Activated CD4-positive, alpha-beta memory T cell treated with anti-CD3 and anti-CD28 coated beads, Interleukin-2, amount 10 ng/mL, durations not matched to agents 7 days and 5 days (primary cell): ENCODE results near the gene TBC1D9. TPM values are rescaled to one million over a fixed set of nuclear protein-coding genes. Genes with fewer than 3 reads are reported as not detected.
"Not testable (repeated sequence)": the region's sequence is repeated elsewhere in the genome, so short reads cannot be mapped to it uniquely, and the experiment has no call there.

ENCODE experiments used
- CTCF ChIA-PET: fragments of 350-600 bp; sonication (Branson Sonifier 250); formaldehyde crosslinking; loops from one replicate; lab custom pipeline; 2021; ENCODE audit warnings: antibody characterized with exemption, inconsistent platforms; lab: Charles Lee
- POLR2A ChIA-PET: fragments of 350-600 bp; sonication (Branson Sonifier 250); formaldehyde crosslinking; loops from one replicate; lab custom pipeline; 2021; ENCODE audit warnings: antibody characterized with exemption; lab: Charles Lee
- DNase-seq: peaks from one replicate; pipeline ENCODE4 v3.0.0-alpha.2; 2020
- H3K27ac Mint-ChIP-seq: one replicate; pipeline ENCODE4 v1.8.0; 2021; ENCODE audit warnings: mild to moderate bottlenecking, mixed read lengths
- H3K27me3 Mint-ChIP-seq: one replicate; pipeline ENCODE4 v1.8.0; 2021; ENCODE audit warnings: mixed read lengths
- H3K36me3 Mint-ChIP-seq: one replicate; pipeline ENCODE4 v1.8.0; 2021; ENCODE audit warnings: low read depth, mixed read lengths
- H3K4me1 Mint-ChIP-seq: one replicate; pipeline ENCODE4 v1.8.0; 2021; ENCODE audit warnings: mixed read lengths
- H3K4me3 Mint-ChIP-seq: one replicate; pipeline ENCODE4 v1.8.0; 2021; ENCODE audit warnings: mild to moderate bottlenecking, mixed read lengths
- H3K9me3 Mint-ChIP-seq: one replicate; pipeline ENCODE4 v1.8.0; 2021; ENCODE audit warnings: mixed read lengths
- total RNA-seq, 2 experiments: library from RNA; stranded (reverse); gene quantifications; one replicate each; pipeline ENCODE4 v1.2.3, GENCODE V29; 2021

The TBC1D9 gene
- total RNA-seq, 2 experiments from 2014 or later = 0.15 TPM; not detected in 1

DNA sequence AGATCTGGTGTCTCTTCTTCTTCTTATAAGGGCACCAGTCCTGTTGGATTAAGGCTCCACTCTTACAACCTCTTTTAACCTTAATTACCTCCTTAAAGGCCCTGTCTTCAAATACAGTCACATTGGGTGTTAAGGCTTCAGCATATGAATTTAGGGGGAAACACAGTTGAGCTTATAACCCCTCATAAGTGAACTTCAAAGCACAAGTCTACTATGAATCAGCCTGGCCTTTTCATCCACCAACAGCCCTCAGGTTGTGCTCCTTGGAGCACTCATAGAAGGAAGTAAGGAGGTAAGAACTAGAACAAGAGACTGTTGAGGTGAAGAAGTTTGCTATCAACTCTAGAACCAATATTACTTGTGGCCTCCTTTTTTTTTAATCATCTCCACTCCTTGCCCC, 18.8 kb upstream of the TBC1D9 start:
- no peak overlapping the region for H3K4me3 Mint-ChIP-seq
- H3K36me3 Mint-ChIP-seq = no peaks in the 10 kb centered on the region
- H3K9me3 Mint-ChIP-seq = no peaks in the 10 kb centered on the region
- no peaks in the 10 kb centered on the region for H3K27me3 Mint-ChIP-seq
- no peaks in the 10 kb centered on the region for H3K4me1 Mint-ChIP-seq
- ChIA-PET POLR2A (no interaction called here), CTCF (no interaction called here)
- no peak for DNase-seq
- H3K27ac Mint-ChIP-seq = no peak overlapping the region

DNA sequence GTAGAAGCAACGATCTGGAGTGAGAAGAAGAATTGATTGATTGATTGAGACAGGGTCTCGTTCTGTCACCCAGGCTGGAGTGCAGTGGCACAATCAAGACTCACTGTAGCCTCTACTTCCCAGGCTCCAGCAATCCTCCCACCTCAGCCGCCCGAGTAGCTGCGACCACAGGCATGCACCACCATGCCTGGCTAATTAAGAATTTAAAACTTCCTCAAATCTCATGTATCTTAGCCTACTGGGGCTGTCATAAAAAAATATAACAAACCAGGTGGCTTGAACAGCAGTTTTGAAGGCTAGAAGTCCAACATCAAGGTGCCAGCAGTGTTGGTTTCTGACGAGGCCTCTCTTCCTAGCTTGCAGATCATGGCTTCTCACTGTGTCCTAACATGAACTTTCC, 18.3 kb upstream of the TBC1D9 start:
- POLR2A ChIA-PET = no interaction called here
- Mint-ChIP-seq H3K9me3 (no peaks in the 10 kb centered on the region), H3K4me1 (no peaks in the 10 kb centered on the region), H3K27me3 (no peaks in the 10 kb centered on the region), H3K36me3 (no peaks in the 10 kb centered on the region), H3K27ac (no peak overlapping the region), H3K4me3 (no peak overlapping the region)
- CTCF ChIA-PET = no interaction called here
- DNase-seq = no peak

DNA sequence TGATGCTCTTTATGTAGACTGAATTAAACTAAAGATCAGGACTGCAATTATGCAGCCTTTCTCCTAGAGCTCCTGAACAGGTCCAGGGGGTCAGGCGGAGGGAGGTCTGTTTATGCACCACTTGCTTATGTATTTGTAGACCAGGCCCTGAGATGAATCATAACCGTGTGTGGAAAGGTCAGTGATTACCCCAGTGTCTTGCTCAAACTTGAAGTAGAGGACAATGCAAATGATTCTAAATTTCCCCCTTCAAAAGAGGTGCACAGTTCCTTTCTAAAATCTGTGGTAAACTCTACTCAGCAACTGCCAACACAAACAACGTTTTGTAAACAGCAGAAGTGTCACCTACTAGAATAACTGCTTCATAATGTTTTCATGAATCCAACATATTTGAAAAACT, 13.0 kb upstream of the TBC1D9 start:
- Mint-ChIP-seq H3K36me3 (no peaks in the 10 kb centered on the region), H3K9me3 (no peaks in the 10 kb centered on the region), H3K27ac (no peak overlapping the region), H3K4me3 (no peak overlapping the region), H3K4me1 (no peaks in the 10 kb centered on the region), H3K27me3 (no peaks in the 10 kb centered on the region)
- no peak for DNase-seq
- POLR2A ChIA-PET = no interaction called here
- CTCF ChIA-PET = no interaction called here

DNA sequence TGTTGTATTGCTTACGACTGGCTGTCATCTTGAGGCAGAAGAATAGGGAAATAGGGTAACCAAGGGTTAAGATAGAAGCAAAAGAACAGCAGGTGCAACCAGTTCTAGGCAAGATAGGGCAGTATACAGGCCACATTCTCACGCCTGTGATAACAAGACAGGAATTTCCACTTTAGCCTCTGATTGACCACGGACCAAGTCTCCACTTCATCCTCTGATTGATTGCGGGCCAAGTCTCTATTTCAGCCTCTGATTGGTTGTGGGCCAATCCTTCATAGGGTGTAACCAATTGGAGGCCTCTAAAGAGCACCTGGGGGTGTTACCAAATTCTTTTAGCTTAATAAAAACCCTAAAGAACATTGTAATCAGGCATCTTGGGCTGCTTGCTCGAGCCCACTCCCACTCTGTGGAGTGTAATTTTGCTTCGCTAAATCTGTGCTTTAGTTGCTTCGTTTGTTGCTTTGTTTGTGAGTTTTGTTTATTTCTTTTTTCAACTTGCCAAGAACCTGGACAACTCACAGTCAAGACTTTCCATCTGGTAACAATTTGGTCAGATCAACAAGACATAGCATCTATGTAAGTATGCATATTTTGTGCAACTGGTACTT, 8.7 kb upstream of the TBC1D9 start:
- Mint-ChIP-seq H3K27ac (no peak overlapping the region), H3K9me3 (no peaks in the 10 kb centered on the region), H3K4me1 (no peaks in the 10 kb centered on the region), H3K27me3 (no peaks in the 10 kb centered on the region), H3K36me3 (no peaks in the 10 kb centered on the region), H3K4me3 (no peak overlapping the region)
- CTCF ChIA-PET = no interaction called here
- DNase-seq = no peak
- POLR2A ChIA-PET = no interaction called here

DNA sequence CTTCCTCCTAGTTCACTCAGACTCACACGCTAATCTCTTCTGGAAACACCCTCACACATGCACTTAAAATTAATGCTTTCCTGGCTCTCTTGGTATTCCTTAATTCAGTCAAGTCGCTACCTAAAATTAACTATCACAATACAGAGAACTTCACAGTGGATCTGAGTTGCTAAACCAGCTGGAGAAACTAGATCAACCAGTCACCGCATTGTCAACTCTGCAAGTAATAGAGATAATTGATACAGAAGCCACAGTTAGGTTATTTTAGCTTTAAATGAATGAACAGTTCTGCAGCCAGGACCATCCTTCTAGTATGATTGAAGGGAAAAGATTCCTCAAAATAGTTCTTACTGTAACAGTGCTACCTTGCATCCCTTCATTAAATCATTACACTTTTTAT, 6.0 kb upstream of the TBC1D9 start:
- Mint-ChIP-seq H3K27ac (no peak overlapping the region), H3K27me3 (peaks cover 14% of the 10 kb centered on the region), H3K4me3 (no peak overlapping the region), H3K9me3 (no peaks in the 10 kb centered on the region), H3K36me3 (no peaks in the 10 kb centered on the region), H3K4me1 (peaks cover 1% of the 10 kb centered on the region)
- CTCF ChIA-PET = no interaction called here
- POLR2A ChIA-PET = no interaction called here
- no peak for DNase-seq

DNA sequence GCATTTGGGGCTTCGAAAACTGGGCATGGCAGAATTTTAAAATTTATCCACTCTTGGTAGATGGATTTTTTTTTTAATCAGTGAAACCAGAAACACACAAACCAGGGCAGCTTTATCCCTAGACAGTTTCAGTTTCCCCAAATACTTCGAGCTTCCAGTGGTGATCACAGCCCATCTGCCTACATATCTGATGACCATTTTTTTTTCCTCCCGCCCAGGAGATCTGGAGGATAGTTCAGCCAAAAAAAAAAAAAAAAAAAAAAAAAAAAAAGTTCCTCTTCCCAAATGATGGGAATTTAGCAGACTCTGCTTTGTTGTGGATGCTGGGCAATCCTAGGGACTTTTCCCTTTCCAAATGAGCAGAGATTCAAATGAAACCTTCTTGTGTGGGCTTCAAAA, 1.0 kb upstream of the TBC1D9 start:
- Mint-ChIP-seq H3K27me3 (peaks cover 48% of the 10 kb centered on the region), H3K27ac (no peak overlapping the region), H3K9me3 (no peaks in the 10 kb centered on the region), H3K36me3 (no peaks in the 10 kb centered on the region), H3K4me1 (peaks cover 7% of the 10 kb centered on the region), H3K4me3 (no peak overlapping the region)
- ChIA-PET POLR2A (no interaction called here), CTCF (no interaction called here)
- DNase-seq = no peak

DNA sequence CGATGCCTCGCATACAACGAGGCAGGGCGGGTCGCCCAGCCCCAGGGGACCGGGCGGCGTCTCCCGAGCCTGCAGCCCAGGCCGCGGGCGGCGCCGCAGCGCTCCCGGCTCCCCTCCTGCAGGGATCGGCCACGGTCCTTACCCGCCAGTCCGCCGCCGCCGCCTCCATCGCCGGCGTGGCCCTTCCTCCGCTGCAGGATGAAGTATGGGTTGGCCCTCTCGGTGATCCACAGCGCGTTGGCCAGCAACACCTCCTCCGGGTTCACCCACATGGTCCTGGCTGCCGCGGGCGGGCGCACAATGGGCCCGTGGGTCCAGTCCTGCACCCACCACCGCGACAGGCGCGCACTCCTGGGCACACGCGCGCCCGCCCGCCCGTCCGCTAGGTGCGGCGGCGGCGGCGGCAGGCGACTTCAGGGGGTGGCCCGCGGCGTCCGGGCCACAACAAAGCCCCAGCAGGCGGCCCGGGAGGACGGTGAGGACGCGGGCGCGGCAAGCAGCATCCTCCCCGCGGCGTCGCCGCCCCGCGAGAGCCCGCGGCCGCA, 339 bp downstream of the TBC1D9 start:
- ChIA-PET POLR2A (no interaction called here), CTCF (no interaction called here)
- peaks cover 58% of the 10 kb centered on the region for H3K27me3 Mint-ChIP-seq
- no peak overlapping the region for H3K4me3 Mint-ChIP-seq
- H3K27ac Mint-ChIP-seq = no peak overlapping the region
- no peaks in the 10 kb centered on the region for H3K36me3 Mint-ChIP-seq
- peaks cover 7% of the 10 kb centered on the region for H3K4me1 Mint-ChIP-seq
- H3K9me3 Mint-ChIP-seq = no peaks in the 10 kb centered on the region
- DNase-seq = no peak

DNA sequence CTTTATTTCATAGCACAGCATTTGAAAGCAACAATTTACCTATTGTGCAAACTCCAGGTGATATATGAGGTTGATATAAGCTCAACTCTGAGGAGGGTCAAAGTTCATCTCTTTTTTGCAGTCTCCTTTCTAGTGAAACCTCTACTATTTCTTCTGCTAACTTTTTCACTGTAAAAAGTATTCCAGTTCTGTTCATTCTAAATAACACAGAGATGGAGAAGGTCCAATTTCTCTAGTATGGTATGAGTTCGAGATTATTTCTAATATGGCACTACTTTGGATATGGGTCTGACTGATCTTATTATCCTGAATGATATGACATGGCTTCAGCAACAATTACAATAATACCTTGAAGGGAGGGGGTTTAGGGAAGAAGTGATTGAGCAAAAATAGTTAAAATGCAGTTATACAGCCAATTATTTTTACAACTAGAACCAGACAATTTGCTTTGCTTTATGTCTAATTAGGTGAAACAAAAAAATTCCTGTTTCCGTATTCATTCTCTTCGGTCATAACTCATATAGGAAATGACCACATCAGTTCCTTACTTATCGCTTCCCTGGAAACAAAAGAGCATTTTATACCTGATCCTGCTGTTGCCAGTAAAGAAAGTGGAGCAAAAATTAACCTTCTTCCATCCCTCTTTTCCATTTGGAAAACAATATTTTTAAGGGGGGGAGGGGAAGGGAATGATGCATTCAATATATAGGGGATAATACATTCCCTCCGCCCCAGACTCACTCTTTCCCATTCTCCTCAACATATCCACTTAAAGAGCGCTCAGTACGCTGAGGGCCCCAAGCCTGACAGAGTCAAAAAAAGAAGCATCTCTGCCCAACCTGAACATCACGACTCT, 1.0 kb downstream of the TBC1D9 start:
- no peak overlapping the region for H3K27ac Mint-ChIP-seq
- peaks cover 7% of the 10 kb centered on the region for H3K4me1 Mint-ChIP-seq
- no peak overlapping the region for H3K4me3 Mint-ChIP-seq
- peaks cover 58% of the 10 kb centered on the region for H3K27me3 Mint-ChIP-seq
- CTCF ChIA-PET = no interaction called here
- POLR2A ChIA-PET = no interaction called here
- DNase-seq = no peak
- H3K36me3 Mint-ChIP-seq = no peaks in the 10 kb centered on the region
- H3K9me3 Mint-ChIP-seq = no peaks in the 10 kb centered on the region

DNA sequence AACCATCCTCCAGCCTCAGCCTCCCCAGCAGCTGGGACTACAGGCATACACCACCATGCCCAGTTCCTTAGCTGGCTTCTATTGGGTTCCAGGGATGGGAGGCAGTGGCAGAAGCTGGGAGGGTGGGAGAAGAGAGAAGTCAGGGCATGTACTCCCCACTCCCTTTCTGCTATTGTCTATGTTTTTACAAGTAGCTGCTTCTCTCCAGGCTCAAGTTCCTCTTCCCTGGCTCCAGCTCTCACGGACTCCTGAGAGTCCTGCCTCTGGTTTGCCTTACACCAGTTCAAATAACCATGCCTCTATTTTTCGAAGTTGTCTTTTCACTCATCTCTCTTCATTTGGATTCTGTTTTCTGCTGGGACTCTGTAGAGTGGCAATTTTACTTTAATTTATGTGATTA, 2.9 kb downstream of the TBC1D9 start:
- no peaks in the 10 kb centered on the region for H3K9me3 Mint-ChIP-seq
- peaks cover 57% of the 10 kb centered on the region for H3K27me3 Mint-ChIP-seq
- no peak overlapping the region for H3K4me3 Mint-ChIP-seq
- H3K36me3 Mint-ChIP-seq = no peaks in the 10 kb centered on the region
- no peak overlapping the region for H3K27ac Mint-ChIP-seq
- CTCF ChIA-PET = no interaction called here
- no peak for DNase-seq
- POLR2A ChIA-PET = no interaction called here
- peaks cover 7% of the 10 kb centered on the region for H3K4me1 Mint-ChIP-seq

DNA sequence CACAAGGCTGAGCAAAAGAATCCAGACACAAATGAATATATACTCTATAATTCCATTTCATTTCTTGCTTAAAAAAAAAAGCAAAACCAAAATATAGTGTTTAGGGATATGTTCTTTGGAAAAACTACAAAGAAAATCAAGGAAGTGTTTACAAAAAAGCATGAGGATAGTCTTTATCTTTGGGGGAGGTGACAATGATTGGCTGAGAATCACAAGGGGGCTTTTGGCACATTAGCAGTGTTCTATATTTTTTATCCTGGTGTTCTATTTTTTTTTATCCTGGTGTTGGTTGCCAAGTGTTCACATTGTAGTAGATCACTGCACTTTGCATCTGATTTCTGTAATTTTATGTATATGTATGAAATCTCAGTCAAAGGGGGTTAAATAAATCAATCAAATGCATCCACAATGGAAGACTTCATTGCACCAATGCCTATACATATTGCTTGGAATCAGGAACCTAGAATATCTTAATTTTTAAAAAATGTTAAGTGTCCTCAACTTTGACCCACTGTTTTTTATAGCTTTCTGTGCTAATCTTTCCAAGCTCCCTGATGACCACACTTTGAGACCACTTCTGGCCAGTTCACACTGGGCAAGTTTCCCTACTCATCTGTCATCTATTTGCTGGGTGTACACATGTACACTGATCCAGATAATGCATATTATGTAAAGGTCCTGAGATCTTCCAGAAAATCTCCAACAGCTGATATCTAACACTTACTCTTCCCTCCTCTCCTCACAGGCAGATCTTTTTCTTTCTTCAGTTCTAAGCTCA, 3.7 kb downstream of the TBC1D9 start:
- no peaks in the 10 kb centered on the region for H3K9me3 Mint-ChIP-seq
- ChIA-PET POLR2A (no interaction called here), CTCF (no interaction called here)
- no peak for DNase-seq
- H3K27ac Mint-ChIP-seq = no peak overlapping the region
- peaks cover 5% of the 10 kb centered on the region for H3K4me1 Mint-ChIP-seq
- no peak overlapping the region for H3K4me3 Mint-ChIP-seq
- no peaks in the 10 kb centered on the region for H3K36me3 Mint-ChIP-seq
- peaks cover 51% of the 10 kb centered on the region for H3K27me3 Mint-ChIP-seq

DNA sequence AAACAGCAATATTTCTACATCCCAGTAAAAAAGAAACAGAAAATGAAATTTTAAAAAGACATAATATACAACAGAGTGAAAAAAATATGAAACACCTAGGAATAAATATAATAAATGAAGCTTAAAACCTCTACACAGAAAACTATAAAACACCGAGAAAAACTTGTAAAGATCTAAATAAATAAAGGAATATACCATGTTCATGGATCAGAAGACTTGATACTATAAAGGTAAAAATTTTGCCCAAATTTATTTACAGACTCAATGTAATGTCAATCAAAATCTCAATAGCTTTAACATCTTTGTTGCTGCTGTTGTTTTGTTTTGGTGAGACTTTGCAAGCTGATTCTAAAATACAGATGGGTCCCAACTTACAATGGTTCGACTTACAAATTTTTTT, 5.7 kb downstream of the TBC1D9 start:
- DNase-seq = no peak
- POLR2A ChIA-PET = no interaction called here
- H3K27me3 Mint-ChIP-seq = peaks cover 45% of the 10 kb centered on the region
- H3K4me1 Mint-ChIP-seq = peaks cover 1% of the 10 kb centered on the region
- H3K9me3 Mint-ChIP-seq = no peaks in the 10 kb centered on the region
- H3K4me3 Mint-ChIP-seq = no peak overlapping the region
- CTCF ChIA-PET = no interaction called here
- no peaks in the 10 kb centered on the region for H3K36me3 Mint-ChIP-seq
- H3K27ac Mint-ChIP-seq = no peak overlapping the region

DNA sequence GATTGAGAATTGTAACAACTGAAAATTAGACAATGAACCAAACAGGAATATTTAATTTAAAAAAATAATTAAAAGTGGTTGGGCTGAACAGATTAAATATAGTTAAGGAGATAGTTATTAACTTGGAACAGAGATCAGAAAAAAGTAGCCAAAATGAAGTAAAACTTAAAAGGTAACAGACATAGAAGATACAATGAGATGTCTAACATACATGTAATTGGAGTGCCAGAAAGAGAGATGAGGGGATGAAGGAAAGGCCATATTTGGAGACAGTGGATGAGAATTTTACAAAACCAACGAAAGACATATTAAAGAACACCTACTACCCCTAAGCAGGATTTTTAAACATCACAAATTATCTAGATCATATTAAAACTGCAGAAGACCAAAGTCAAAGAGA, 8.0 kb downstream of the TBC1D9 start:
- DNase-seq = no peak
- CTCF ChIA-PET = no interaction called here
- Mint-ChIP-seq H3K36me3 (no peaks in the 10 kb centered on the region), H3K9me3 (no peaks in the 10 kb centered on the region), H3K4me1 (no peaks in the 10 kb centered on the region), H3K4me3 (no peak overlapping the region), H3K27me3 (peaks cover 32% of the 10 kb centered on the region), H3K27ac (no peak overlapping the region)
- POLR2A ChIA-PET = no interaction called here

DNA sequence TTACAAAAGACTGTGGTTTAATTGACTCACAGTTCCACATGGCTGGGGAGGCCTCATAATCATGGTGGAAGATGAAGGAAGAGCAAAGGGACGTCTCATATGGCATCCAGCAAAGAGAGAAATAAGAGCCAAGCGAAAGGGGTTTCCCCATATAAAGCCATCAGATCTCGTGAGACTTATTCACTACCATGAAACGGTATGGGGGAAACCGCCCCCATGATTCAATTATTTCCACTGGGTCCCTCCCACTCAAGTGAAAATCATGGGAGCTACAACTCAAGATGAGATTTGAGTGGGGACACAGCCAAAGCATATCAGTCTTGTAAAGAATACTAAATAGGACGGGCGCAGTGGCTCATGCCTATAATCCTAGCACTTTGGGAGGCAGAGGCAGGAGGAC, 9.6 kb downstream of the TBC1D9 start:
- POLR2A ChIA-PET = not testable (repeated sequence)

More for the DNA sequence above, 9.6 kb downstream of the TBC1D9 start:
- H3K4me3 Mint-ChIP-seq, H3K4me1 Mint-ChIP-seq, H3K27ac Mint-ChIP-seq, CTCF ChIA-PET, DNase-seq, H3K9me3 Mint-ChIP-seq, H3K36me3 Mint-ChIP-seq: not testable (repeated sequence)
- peaks cover 25% of the 10 kb centered on the region for H3K27me3 Mint-ChIP-seq
